ENCODE data around the gene RPS23. TPM values are rescaled to one million over a fixed set of nuclear protein-coding genes. Genes with fewer than 3 reads are reported as not detected.
A peak's percentile ranks its signal among the peaks of the same experiment; 100 is the strongest.

The RPS23 gene
- 1,000 to 10,000 TPM; 1,757 to 3,154 TPM for total RNA-seq
- 1,000 to 10,000 TPM; 1,344 to 1,516 TPM for polyA plus RNA-seq (ENCODE audit: insufficient read length in 2 of 2)
- long read RNA-seq, donor 1, transcript RPS23-201 (4 exons, 3,437 nt), result major isoform, 963 of 1,463 reads
- long read RNA-seq, donor 1, transcript RPS23-207 (2 exons, 530 nt), result minor isoform, 9 of 1,463 reads
- long read RNA-seq, donor 1, transcript RPS23-203 (3 exons, 576 nt), result minor isoform, 304 of 1,463 reads
- long read RNA-seq, donor 1, transcript RPS23-204 (3 exons, 836 nt), result minor isoform, 17 of 1,463 reads
- long read RNA-seq, donor 1, partial matches to known transcripts, result 131 of 1,463 reads
- long read RNA-seq, donor 1, other reads (novel, unspliced or antisense), result 38 of 1,463 reads
- long read RNA-seq, donor 2, transcript RPS23-204 (3 exons, 836 nt), result minor isoform, 7 of 550 reads
- long read RNA-seq, donor 2, transcript RPS23-201 (4 exons, 3,437 nt), result major isoform, 391 of 550 reads
- long read RNA-seq, donor 2, transcript RPS23-203 (3 exons, 576 nt), result minor isoform, 96 of 550 reads
- long read RNA-seq, donor 2, partial matches to known transcripts, result 39 of 550 reads
- long read RNA-seq, donor 2, other reads (novel, unspliced or antisense), result 16 of 550 reads
- long read RNA-seq, donor 3, transcript RPS23-201 (4 exons, 3,437 nt), result major isoform, 510 of 734 reads
- long read RNA-seq, donor 3, transcript RPS23-204 (3 exons, 836 nt), result minor isoform, 12 of 734 reads
- long read RNA-seq, donor 3, transcript RPS23-203 (3 exons, 576 nt), result minor isoform, 143 of 734 reads
- long read RNA-seq, donor 3, partial matches to known transcripts, result 55 of 734 reads
- long read RNA-seq, donor 3, other reads (novel, unspliced or antisense), result 12 of 734 reads
- long read RNA-seq, donor 4, transcript RPS23-203 (3 exons, 576 nt), result minor isoform, 958 of 5,598 reads
- long read RNA-seq, donor 4, transcript RPS23-204 (3 exons, 836 nt), result minor isoform, 61 of 5,598 reads
- long read RNA-seq, donor 4, transcript RPS23-207 (2 exons, 530 nt), result minor isoform, 25 of 5,598 reads
- long read RNA-seq, donor 4, transcript RPS23-201 (4 exons, 3,437 nt), result major isoform, 3,541 of 5,598 reads
- long read RNA-seq, donor 4, partial matches to known transcripts, result 817 of 5,598 reads
- long read RNA-seq, donor 4, other reads (novel, unspliced or antisense), result 196 of 5,598 reads

DNA sequence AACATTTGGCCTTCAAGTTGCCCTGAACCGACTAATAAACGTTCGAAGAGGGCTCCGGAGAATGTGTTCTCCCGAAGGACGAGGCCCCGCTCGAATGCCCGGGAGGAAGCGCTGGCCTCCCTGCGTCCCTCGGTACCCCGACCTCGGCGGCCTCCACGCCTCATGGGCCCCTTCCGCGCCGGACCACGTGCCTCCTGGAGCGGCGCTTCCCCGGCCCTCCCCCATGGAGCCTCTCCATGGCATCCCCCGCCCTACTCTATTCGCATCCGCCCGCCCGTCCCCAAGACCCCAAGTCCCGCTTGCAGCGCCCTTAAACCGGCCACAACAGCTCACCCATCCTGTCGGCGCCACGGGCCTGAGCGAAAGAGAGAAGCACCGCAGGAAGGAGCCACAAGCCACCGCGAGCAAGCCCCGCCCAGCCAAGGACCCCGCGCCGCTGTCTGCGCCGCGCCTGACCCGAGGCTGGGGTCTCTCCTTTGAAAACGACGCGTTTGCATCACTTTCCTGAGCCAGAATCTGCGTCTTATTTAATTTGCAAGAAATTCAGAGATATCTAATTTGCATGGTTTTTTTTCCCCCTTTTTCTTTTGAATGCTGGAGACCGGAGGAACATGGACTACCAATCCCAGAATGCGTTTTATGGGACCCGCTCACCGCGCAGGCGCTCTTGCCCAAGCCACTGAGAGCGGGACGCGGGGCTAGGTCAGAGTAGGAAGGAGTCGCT is at the start of gene RPS23:
Gene RPS23 (minus strand): TSS at position 368 of the 724 bp plus-strand sequence. CDS start 31 bp downstream, at position 337.
- Histone ChIP-seq H3K4me3 (ENCODE audit: low read depth, low read length) (peak within 1 kb of the TSS; percentile 92), H3K36me3 (ENCODE audit: control insufficient read depth, insufficient read depth, low read length) (peaks cover 18% of the 10 kb centered on the region), H3K4me1 (ENCODE audit: control insufficient read depth, insufficient read depth, low read length) (peaks cover 11% of the 10 kb centered on the region), H3K27ac (ENCODE audit: low read depth, low read length) (peak within 1 kb of the TSS; percentile 86), H3K27me3 (ENCODE audit: control insufficient read depth, insufficient read depth, low read length) (no peaks in the 10 kb centered on the region), H3K9me3 (ENCODE audit: control insufficient read depth, insufficient read depth, low read length) (no peaks in the 10 kb centered on the region)
- under 1% methylated on average over 56 of the region's 60 CpGs for WGBS (ENCODE audit: insufficient coverage)
- DNase-seq (ENCODE audit: low read depth in 4 of 6, low spot score in 6 of 6), result peak; percentile 89 to 98 (median 92)

DNA sequence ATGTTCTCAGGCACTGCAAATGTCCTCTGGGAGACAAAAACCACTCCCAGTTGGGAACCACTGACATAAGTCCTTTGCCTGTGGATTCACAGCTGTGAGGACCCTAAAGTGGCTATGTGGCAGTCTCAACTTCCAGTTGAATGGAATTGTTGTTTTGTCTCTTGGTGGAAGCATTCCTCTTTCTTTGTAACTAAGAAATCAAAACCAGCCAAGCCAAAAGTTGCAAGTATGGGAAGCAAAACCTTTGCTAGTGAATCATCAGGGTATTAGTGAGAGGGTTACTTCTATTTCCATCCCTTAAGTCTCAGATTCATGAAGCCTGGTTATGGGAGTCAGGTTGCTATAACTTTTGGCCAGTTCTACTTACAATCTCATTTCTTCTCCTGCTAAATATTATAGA is 49.8 kb upstream of the RPS23 start:
- Histone ChIP-seq H3K4me1 (ENCODE audit: control insufficient read depth, insufficient read depth, low read length) (no peaks in the 10 kb centered on the region), H3K36me3 (ENCODE audit: control insufficient read depth, insufficient read depth, low read length) (no peaks in the 10 kb centered on the region), H3K27me3 (ENCODE audit: control insufficient read depth, insufficient read depth, low read length) (no peaks in the 10 kb centered on the region), H3K27ac (ENCODE audit: low read depth, low read length) (no peak overlapping the region), H3K4me3 (ENCODE audit: low read depth, low read length) (no peak overlapping the region), H3K9me3 (ENCODE audit: control insufficient read depth, insufficient read depth, low read length) (no peaks in the 10 kb centered on the region)
- DNase-seq (ENCODE audit: low read depth in 4 of 6, low spot score in 6 of 6), result no peak

DNA sequence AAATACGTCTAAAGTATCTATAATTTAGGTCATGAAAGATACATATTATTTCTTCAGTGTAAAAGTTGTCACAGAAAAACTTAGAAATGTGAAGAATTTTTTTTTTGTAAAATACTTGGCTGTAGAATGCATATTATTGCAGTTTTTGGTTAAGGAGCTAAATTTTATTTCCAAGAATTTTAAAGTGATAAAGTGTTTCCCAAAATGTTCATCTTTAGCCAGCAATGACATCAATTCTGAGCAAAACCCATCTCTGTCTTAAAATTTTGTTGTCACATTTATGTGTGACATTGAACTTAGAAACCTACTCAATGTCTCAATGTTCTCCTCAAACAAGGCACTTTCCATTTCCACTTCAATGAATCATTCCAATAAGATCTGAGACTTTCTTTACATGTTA is 47.8 kb upstream of the RPS23 start:
- no peaks in the 10 kb centered on the region for H3K4me1 ChIP-seq (ENCODE audit: control insufficient read depth, insufficient read depth, low read length)
- H3K27me3 ChIP-seq (ENCODE audit: control insufficient read depth, insufficient read depth, low read length), result no peaks in the 10 kb centered on the region
- WGBS (ENCODE audit: insufficient coverage), result no CpG with 5 or more reads among the region's 1 CpG
- H3K9me3 ChIP-seq (ENCODE audit: control insufficient read depth, insufficient read depth, low read length), result no peaks in the 10 kb centered on the region
- no peak overlapping the region for H3K4me3 ChIP-seq (ENCODE audit: low read depth, low read length)
- DNase-seq (ENCODE audit: low read depth in 4 of 6, low spot score in 6 of 6), result no peak
- H3K36me3 ChIP-seq (ENCODE audit: control insufficient read depth, insufficient read depth, low read length), result no peaks in the 10 kb centered on the region
- no peak overlapping the region for H3K27ac ChIP-seq (ENCODE audit: low read depth, low read length)

DNA sequence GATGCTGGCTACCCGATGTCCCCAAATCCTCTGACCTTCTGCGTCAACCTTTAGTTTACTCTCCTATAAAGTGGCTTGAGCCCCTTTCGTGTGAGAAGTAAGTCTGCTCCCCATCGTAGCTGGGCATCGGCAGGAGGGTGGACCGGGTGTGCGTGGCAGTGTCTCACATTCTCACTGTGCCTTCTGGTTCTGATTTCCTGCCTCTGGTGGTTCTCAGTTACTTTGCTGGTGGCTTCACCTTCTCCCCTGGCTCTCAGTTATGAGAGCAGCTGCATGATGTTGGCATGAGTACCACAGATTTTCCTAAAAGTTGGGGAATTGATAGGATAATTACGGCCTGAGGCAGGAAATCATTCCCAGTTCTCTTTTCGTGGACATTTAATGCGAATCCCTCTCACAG is 47.0 kb upstream of the RPS23 start:
- Histone ChIP-seq H3K4me1 (ENCODE audit: control insufficient read depth, insufficient read depth, low read length) (no peaks in the 10 kb centered on the region), H3K36me3 (ENCODE audit: control insufficient read depth, insufficient read depth, low read length) (no peaks in the 10 kb centered on the region), H3K9me3 (ENCODE audit: control insufficient read depth, insufficient read depth, low read length) (no peaks in the 10 kb centered on the region), H3K27me3 (ENCODE audit: control insufficient read depth, insufficient read depth, low read length) (no peaks in the 10 kb centered on the region), H3K4me3 (ENCODE audit: low read depth, low read length) (no peak overlapping the region), H3K27ac (ENCODE audit: low read depth, low read length) (no peak overlapping the region)
- DNase-seq (ENCODE audit: low read depth in 4 of 6, low spot score in 6 of 6), result no peak
- whole genome bisulfite sequencing (ENCODE audit: insufficient coverage), result 93% methylated on average over 8 of the region's 10 CpGs

DNA sequence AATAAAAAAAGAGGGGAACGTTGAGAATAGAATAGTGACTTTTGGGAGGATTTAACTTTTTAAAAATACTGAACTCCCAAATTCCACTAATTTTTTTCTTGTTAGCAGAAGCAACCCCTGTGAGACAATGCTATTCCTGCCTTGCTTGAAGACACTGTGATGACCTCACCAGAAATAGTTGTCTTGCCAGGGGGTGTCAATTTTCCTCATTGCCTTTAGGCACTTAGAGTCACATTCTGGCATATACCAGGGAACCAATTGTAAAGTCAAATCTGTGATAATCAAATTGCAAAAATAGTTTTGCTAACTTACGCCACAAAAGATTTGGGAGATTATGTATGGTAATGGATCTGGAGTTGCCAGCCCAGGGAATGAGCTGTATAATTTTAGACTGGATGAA is 42.8 kb upstream of the RPS23 start:
- H3K27ac ChIP-seq (ENCODE audit: low read depth, low read length), result no peak overlapping the region
- H3K4me1 ChIP-seq (ENCODE audit: control insufficient read depth, insufficient read depth, low read length), result no peaks in the 10 kb centered on the region
- no peaks in the 10 kb centered on the region for H3K9me3 ChIP-seq (ENCODE audit: control insufficient read depth, insufficient read depth, low read length)
- no peak for DNase-seq (ENCODE audit: low read depth in 4 of 6, low spot score in 6 of 6)
- H3K36me3 ChIP-seq (ENCODE audit: control insufficient read depth, insufficient read depth, low read length), result no peaks in the 10 kb centered on the region
- 100% methylated on average over 1 of the region's 2 CpGs for WGBS (ENCODE audit: insufficient coverage)
- H3K27me3 ChIP-seq (ENCODE audit: control insufficient read depth, insufficient read depth, low read length), result no peaks in the 10 kb centered on the region
- no peak overlapping the region for H3K4me3 ChIP-seq (ENCODE audit: low read depth, low read length)

DNA sequence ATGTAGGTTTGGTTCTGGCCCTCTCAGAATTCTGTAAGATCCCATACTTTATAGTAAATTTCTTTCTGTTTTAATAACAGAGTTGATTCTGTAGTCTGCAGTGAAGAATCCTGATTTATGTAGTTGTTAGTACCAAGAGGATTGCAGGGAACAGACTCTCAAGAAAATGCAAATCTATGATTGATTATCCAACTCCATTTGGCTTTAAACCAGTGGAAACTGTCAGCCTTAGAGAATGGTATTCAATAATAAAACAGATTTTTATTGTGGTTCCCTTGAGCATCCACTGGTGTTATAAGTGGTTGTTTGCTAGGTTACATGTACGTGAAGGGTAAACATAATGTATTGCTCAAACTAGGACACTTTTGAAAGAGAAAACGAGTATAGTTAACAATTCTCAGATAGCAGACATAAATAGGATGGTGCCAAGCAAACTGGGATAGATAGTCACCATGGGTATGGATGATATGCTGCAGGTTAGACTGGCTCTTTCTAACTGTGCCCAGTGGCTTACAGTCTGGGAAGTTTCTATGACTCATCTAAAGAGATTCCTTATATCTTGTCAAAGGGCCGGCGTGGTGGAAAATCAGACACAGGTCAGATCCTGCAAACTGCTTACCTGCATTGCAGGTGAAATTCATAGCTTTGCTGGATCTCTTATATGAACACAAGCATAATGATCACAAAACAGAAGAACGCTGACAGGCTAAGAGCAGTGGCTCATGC is 41.7 kb upstream of the RPS23 start:
- WGBS (ENCODE audit: insufficient coverage), result 80% methylated on average over 5 of the region's 5 CpGs
- H3K27ac ChIP-seq (ENCODE audit: low read depth, low read length), result no peak overlapping the region

DNA sequence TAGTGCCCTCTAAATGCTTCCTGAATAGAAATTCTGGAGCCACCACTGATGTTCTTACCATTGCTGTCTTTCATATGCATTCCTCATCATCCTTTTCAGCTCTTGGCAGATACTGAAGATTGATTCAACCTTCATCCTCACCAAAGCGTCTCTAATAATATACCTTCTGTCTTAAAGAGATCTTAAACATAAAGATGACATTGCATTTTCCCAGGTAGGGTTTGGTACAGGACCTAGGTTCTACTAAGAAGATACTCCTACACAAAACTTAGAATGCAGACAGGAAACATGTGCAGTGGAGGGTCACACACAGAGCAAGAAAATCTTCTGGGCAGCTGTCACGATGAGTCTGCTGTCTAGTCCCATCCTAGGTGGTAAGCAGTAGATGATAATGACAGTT is 41.0 kb upstream of the RPS23 start:
- H3K36me3 ChIP-seq (ENCODE audit: control insufficient read depth, insufficient read depth, low read length), result no peaks in the 10 kb centered on the region
- WGBS (ENCODE audit: insufficient coverage), result 73% methylated on average over 1 of the region's 2 CpGs
- no peaks in the 10 kb centered on the region for H3K9me3 ChIP-seq (ENCODE audit: control insufficient read depth, insufficient read depth, low read length)
- H3K27me3 ChIP-seq (ENCODE audit: control insufficient read depth, insufficient read depth, low read length), result no peaks in the 10 kb centered on the region
- H3K27ac ChIP-seq (ENCODE audit: low read depth, low read length), result no peak overlapping the region
- DNase-seq (ENCODE audit: low read depth in 4 of 6, low spot score in 6 of 6), result no peak
- H3K4me1 ChIP-seq (ENCODE audit: control insufficient read depth, insufficient read depth, low read length), result no peaks in the 10 kb centered on the region
- H3K4me3 ChIP-seq (ENCODE audit: low read depth, low read length), result no peak overlapping the region

More for the DNA sequence above, 41.7 kb upstream of the RPS23 start:
- Histone ChIP-seq H3K4me3 (ENCODE audit: low read depth, low read length) (no peak overlapping the region), H3K4me1 (ENCODE audit: control insufficient read depth, insufficient read depth, low read length) (no peaks in the 10 kb centered on the region), H3K9me3 (ENCODE audit: control insufficient read depth, insufficient read depth, low read length) (no peaks in the 10 kb centered on the region), H3K27me3 (ENCODE audit: control insufficient read depth, insufficient read depth, low read length) (no peaks in the 10 kb centered on the region), H3K36me3 (ENCODE audit: control insufficient read depth, insufficient read depth, low read length) (no peaks in the 10 kb centered on the region)
- peak in 1 of 6 donors; percentile 29 for DNase-seq (ENCODE audit: low read depth in 4 of 6, low spot score in 6 of 6)

DNA sequence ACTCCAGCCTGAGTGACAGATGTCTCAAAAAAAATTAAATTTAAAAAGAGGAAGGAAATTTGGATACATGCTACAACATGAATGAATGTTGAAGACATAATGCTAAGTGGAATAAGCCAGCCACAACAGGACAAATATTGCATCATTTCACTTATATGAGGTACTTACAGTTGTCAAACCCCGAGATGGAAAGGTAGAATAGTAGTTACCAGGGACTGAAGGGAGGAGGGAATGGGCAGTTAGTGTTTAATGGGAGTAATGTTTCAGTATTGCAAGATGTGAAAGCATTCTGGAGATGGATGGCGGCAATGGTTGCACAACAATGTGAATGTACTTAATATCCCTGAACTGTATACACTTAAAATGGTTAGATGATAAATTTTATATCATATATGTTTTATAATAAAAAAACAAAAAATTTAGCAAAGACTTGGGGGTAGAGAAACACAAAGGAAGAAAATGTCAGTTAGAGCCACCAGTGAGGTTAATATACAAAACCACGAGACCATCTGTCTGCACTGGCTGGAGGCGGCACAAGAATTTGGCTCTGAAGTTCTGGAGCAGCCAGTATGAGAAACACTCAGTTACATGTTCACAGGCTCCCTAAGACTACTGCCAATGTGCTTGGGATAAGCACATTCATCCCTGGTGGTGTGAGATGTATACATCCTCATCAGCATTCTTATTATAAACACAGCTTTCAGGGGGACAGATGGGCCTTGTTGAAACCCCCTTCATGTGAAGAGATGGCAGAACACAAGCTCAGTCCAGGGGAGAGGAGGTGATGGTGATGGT is 37.0 kb upstream of the RPS23 start:
- no peaks in the 10 kb centered on the region for H3K9me3 ChIP-seq (ENCODE audit: control insufficient read depth, insufficient read depth, low read length)
- H3K4me3 ChIP-seq (ENCODE audit: low read depth, low read length), result no peak overlapping the region
- no peaks in the 10 kb centered on the region for H3K27me3 ChIP-seq (ENCODE audit: control insufficient read depth, insufficient read depth, low read length)
- no peaks in the 10 kb centered on the region for H3K4me1 ChIP-seq (ENCODE audit: control insufficient read depth, insufficient read depth, low read length)
- peaks cover 5% of the 10 kb centered on the region for H3K36me3 ChIP-seq (ENCODE audit: control insufficient read depth, insufficient read depth, low read length)
- WGBS (ENCODE audit: insufficient coverage), result 86% methylated on average over 1 of the region's 4 CpGs
- H3K27ac ChIP-seq (ENCODE audit: low read depth, low read length), result no peak overlapping the region
- DNase-seq (ENCODE audit: low read depth in 4 of 6, low spot score in 6 of 6), result peak in 1 of 6 donors; percentile 64

All from spinal cord (tissue), 10 donors.